ENCODE measurements around the gene HTT.

GRCh38 chr4:3217266-3217665, 142.8 kb downstream of the HTT start:
- TF ChIP-seq CTCF (conservative IDR thresholded peaks at IDR 0.05; ENCODE audit: low read depth, low read length) (no peak), EZH2 (IDR thresholded peaks at IDR 0.05; ENCODE audit: low read length, unreplicated experiment) (no peak)
